K562 (cell line): ENCODE measurements around the gene TMF1.

Source experiments
- ATF2 ChIP-seq: sonication (generic); formaldehyde crosslinking; IDR thresholded peaks from 2 replicates; pipeline ENCODE4 v1.8.1; 2022; ENCODE audit warnings: missing genetic modification reagents
- NFE2 ChIP-seq: IDR thresholded peaks from 2 replicates; pipeline ENCODE4 v1.6.1; 2014; ENCODE audit warnings: antibody characterized with exemption, low read depth
- TGIF2 ChIP-seq: sonication (generic); formaldehyde crosslinking; IDR thresholded peaks from 2 replicates; pipeline ENCODE4 v1.8.1; 2022; ENCODE audit warnings: mild to moderate bottlenecking, missing genetic modification reagents, moderate library complexity
- YY1 ChIP-seq, 3 experiments: IDR thresholded peaks; 2 replicates each; pipeline ENCODE4 v1.6.1; 2011; ENCODE audit warnings: low read length in 2 of 3, mild to moderate bottlenecking in 2 of 3, moderate library complexity in 2 of 3, borderline replicate concordance in 1 of 3, control low read depth in 1 of 3, low read depth in 1 of 3; ENCODE audit not compliant: insufficient read depth in 3 of 3, insufficient replicate concordance in 2 of 3, control insufficient read depth in 1 of 3, insufficient read length in 1 of 3; ENCODE audit errors: extremely low read depth in 1 of 3
- TF ChIP-seq, protein P1 (sequence below): sonication (generic); formaldehyde crosslinking; IDR thresholded peaks from 2 replicates; pipeline ENCODE4 v1.5.0; 2020; ENCODE audit warnings: missing genetic modification reagents
- TF ChIP-seq, protein P2 (sequence below), 3 experiments: IDR thresholded peaks in 2 of 3; conservative IDR thresholded peaks in 1 of 3; 2 replicates each; pipeline ENCODE4 v1.5.1; 2011 to 2012; ENCODE audit warnings: low read length in 3 of 3, mild to moderate bottlenecking in 3 of 3, control low read depth in 2 of 3, improper control_type of control experiment in 1 of 3, inconsistent platforms in 1 of 3, low read depth in 1 of 3, mixed read lengths in 1 of 3, moderate library complexity in 1 of 3; ENCODE audit not compliant: insufficient read depth in 2 of 3
- TF ChIP-seq, protein P3 (sequence below): fragments of 450-650 bp; IDR thresholded peaks from 2 replicates; pipeline ENCODE4 v1.6.1; 2016; ENCODE audit warnings: missing biosample characterization, missing genetic modification characterization

DNA sequence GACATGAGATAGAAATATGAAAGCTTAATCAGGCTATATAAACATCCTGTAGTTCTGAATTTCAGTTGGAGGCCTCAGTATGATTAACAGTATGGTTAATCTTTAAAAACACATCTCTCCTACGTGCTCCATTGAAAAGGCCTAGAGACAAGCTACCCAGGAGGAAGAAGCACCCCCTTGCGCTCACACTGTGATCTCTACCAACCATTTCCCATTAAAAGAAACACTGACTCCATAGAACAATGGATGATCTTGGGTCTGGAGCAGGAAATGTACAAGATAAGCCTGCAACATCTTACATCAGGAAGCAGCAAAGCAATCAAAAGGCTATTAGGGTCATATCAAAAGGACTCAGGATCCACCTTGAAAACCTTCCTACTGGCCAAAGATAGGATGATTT lies 35.2 kb downstream of the TMF1 start:
- TF ChIP-seq, protein P1, sequence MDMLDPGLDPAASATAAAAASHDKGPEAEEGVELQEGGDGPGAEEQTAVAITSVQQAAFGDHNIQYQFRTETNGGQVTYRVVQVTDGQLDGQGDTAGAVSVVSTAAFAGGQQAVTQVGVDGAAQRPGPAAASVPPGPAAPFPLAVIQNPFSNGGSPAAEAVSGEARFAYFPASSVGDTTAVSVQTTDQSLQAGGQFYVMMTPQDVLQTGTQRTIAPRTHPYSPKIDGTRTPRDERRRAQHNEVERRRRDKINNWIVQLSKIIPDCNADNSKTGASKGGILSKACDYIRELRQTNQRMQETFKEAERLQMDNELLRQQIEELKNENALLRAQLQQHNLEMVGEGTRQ (CRISPR knock-in tag), result no peak
- TF ChIP-seq, protein P2, sequence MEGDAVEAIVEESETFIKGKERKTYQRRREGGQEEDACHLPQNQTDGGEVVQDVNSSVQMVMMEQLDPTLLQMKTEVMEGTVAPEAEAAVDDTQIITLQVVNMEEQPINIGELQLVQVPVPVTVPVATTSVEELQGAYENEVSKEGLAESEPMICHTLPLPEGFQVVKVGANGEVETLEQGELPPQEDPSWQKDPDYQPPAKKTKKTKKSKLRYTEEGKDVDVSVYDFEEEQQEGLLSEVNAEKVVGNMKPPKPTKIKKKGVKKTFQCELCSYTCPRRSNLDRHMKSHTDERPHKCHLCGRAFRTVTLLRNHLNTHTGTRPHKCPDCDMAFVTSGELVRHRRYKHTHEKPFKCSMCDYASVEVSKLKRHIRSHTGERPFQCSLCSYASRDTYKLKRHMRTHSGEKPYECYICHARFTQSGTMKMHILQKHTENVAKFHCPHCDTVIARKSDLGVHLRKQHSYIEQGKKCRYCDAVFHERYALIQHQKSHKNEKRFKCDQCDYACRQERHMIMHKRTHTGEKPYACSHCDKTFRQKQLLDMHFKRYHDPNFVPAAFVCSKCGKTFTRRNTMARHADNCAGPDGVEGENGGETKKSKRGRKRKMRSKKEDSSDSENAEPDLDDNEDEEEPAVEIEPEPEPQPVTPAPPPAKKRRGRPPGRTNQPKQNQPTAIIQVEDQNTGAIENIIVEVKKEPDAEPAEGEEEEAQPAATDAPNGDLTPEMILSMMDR (IDR thresholded peaks at IDR 0.05 in 2 of 3, conservative IDR thresholded peaks at IDR 0.05 in 1 of 3; ENCODE audit: insufficient read depth in 2 of 3, low read depth in 1 of 3, low read length in 3 of 3), result no peak
- TF ChIP-seq ATF2 (CRISPR knock-in tag) (no peak), TGIF2 (CRISPR knock-in tag) (no peak), YY1 (IDR thresholded peaks at IDR 0.05; ENCODE audit: borderline replicate concordance in 1 of 3, control insufficient read depth in 1 of 3, extremely low read depth in 1 of 3, insufficient read depth in 3 of 3, insufficient read length in 1 of 3, insufficient replicate concordance in 2 of 3, low read depth in 1 of 3, low read length in 2 of 3) (no peak), NFE2 (no peak)
- TF ChIP-seq, protein P3, sequence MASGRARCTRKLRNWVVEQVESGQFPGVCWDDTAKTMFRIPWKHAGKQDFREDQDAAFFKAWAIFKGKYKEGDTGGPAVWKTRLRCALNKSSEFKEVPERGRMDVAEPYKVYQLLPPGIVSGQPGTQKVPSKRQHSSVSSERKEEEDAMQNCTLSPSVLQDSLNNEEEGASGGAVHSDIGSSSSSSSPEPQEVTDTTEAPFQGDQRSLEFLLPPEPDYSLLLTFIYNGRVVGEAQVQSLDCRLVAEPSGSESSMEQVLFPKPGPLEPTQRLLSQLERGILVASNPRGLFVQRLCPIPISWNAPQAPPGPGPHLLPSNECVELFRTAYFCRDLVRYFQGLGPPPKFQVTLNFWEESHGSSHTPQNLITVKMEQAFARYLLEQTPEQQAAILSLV, result no peak
